Central memory CD8-positive, alpha-beta T cell (primary cell): Measurements from ENCODE around the gene GALNT13.

Source experiments
- ATAC-seq: fragments of 150-1000 bp; cut with Tn5 transposase; replicated peaks from 2 replicates; pipeline ENCODE4 v1.10.0; 2022; ENCODE audit warnings: mild to moderate bottlenecking, moderate FRiP score, moderate number of reproducible peaks; ENCODE audit not compliant: poor library complexity, severe bottlenecking; ENCODE audit errors: extremely low read depth
- DNase-seq, 2 donors: peaks; one replicate each; pipeline ENCODE4 v3.0.0; 2021; ENCODE audit warnings: low spot score in 2 of 2
- H3K27ac Mint-ChIP-seq: one replicate; pipeline ENCODE4 v1.8.0; 2022; ENCODE audit warnings: low read depth, mild to moderate bottlenecking, moderate library complexity, mixed read lengths
- H3K27me3 Mint-ChIP-seq: one replicate; pipeline ENCODE4 v1.8.0; 2022; ENCODE audit warnings: mixed read lengths
- H3K36me3 Mint-ChIP-seq: one replicate; pipeline ENCODE4 v1.8.0; 2022; ENCODE audit warnings: mild to moderate bottlenecking, moderate library complexity, mixed read lengths; ENCODE audit not compliant: insufficient read depth
- H3K4me1 Mint-ChIP-seq: one replicate; pipeline ENCODE4 v1.8.0; 2022; ENCODE audit warnings: mixed read lengths
- H3K4me3 Mint-ChIP-seq: one replicate; pipeline ENCODE4 v1.8.0; 2022; ENCODE audit warnings: mild to moderate bottlenecking, moderate library complexity, mixed read lengths
- H3K9me3 Mint-ChIP-seq: one replicate; pipeline ENCODE4 v1.8.0; 2022; ENCODE audit warnings: mixed read lengths

GALNT13 gene

GRCh38 chr2:154497019-154497418 lies 625.3 kb downstream of the GALNT13 start:
- Mint-ChIP-seq H3K27me3 (no peaks in the 10 kb centered on the region), H3K9me3 (peaks cover 21% of the 10 kb centered on the region), H3K4me3 (no peak overlapping the region), H3K27ac (no peak overlapping the region), H3K4me1 (no peaks in the 10 kb centered on the region), H3K36me3 (peaks cover 2% of the 10 kb centered on the region)
- ATAC-seq (no peak), DNase-seq (no peak)
